A549 (cell line): ENCODE results near the gene GRIK4.

ENCODE experiments used
- CBX2 ChIP-seq: fragments of 200-600 bp; sonication (generic); IDR thresholded peaks from 2 replicates; pipeline ENCODE4 v1.6.1; 2016; ENCODE audit warnings: low read depth, mild to moderate bottlenecking, borderline replicate concordance
- CHD4 ChIP-seq: fragments of 200-600 bp; sonication (generic); IDR thresholded peaks from 2 replicates; pipeline ENCODE4 v1.6.1; 2016; ENCODE audit warnings: antibody characterized with exemption, mild to moderate bottlenecking, borderline replicate concordance
- CTCF ChIP-seq: fragments of >200 bp; sonication (Bioruptor Twin); formaldehyde crosslinking; IDR thresholded peaks from 3 replicates; pipeline ENCODE4 v1.5.1; 2016
- EP300 ChIP-seq, 2 experiments: fragments of >200 bp; sonication (Bioruptor Twin); formaldehyde crosslinking; IDR thresholded peaks; 2 replicates in 1 of 2; 3 replicates in 1 of 2; pipeline ENCODE4 v1.6.1; 2016 to 2017
- ESRRA ChIP-seq: fragments of 150-350 bp; IDR thresholded peaks from 2 replicates; pipeline ENCODE4 v1.6.1; 2014; ENCODE audit warnings: mild to moderate bottlenecking, low read length, borderline replicate concordance
- HDAC2 ChIP-seq: fragments of 200-600 bp; sonication (generic); IDR thresholded peaks from 2 replicates; pipeline ENCODE4 v1.6.1; 2016
- JUNB ChIP-seq: fragments of >200 bp; sonication (Bioruptor Twin); formaldehyde crosslinking; IDR thresholded peaks from 2 replicates; pipeline ENCODE4 v1.6.1; 2016
- MAFK ChIP-seq: fragments of 450-650 bp; IDR thresholded peaks from 2 replicates; pipeline ENCODE4 v1.6.1; 2014; ENCODE audit not compliant: partially characterized antibody
- MAX ChIP-seq: IDR thresholded peaks from 2 replicates; pipeline ENCODE4 v1.6.1; 2012
- MAZ ChIP-seq: fragments of 150-350 bp; IDR thresholded peaks from 2 replicates; pipeline ENCODE4 v1.6.1; 2014; ENCODE audit warnings: antibody characterized with exemption, low read depth, low read length, borderline replicate concordance
- NR3C1 ChIP-seq: fragments of >200 bp; sonication (Bioruptor Twin); formaldehyde crosslinking; IDR thresholded peaks from 3 replicates; pipeline ENCODE4 v1.6.1; 2017
- POLR2A ChIP-seq: IDR thresholded peaks from 2 replicates; pipeline ENCODE4 v1.6.1; 2012; ENCODE audit warnings: mild to moderate bottlenecking, low read length
- RFX5 ChIP-seq: fragments of 450-650 bp; IDR thresholded peaks from 2 replicates; pipeline ENCODE4 v1.7.1; 2014; ENCODE audit warnings: antibody characterized with exemption, mild to moderate bottlenecking, moderate library complexity

- TF ChIP-seq CHD4 (no peak), POLR2A (no peak), CTCF (no peak), MAFK (no peak), JUNB (no peak), CBX2 (no peak), HDAC2 (no peak), RFX5 (no peak), ESRRA (no peak), EP300 (IDR thresholded peaks at IDR 0.05) (no peak), MAX (no peak), NR3C1 (no peak), MAZ (no peak)
Observed at GRCh38 chr11:120543521-120544215, 32.1 kb downstream of the GRIK4 start.
